Fibroblast of skin of back (primary cell): Measurements from ENCODE around the gene PRKAR2A.
A peak's percentile ranks its signal among the peaks of the same experiment; 100 is the strongest.
"Not testable (repeated sequence)": the region's sequence is repeated elsewhere in the genome, so short reads cannot be mapped to it uniquely, and the experiment has no call there.

ENCODE experiments used
- DNase-seq: peaks from one replicate; pipeline ENCODE4 v3.0.0-alpha.2; 2013

Gene PRKAR2A

GRCh38 chr3:48835650-48836366 lies 11.9 kb downstream of the PRKAR2A start:
- no peak for DNase-seq

DNA sequence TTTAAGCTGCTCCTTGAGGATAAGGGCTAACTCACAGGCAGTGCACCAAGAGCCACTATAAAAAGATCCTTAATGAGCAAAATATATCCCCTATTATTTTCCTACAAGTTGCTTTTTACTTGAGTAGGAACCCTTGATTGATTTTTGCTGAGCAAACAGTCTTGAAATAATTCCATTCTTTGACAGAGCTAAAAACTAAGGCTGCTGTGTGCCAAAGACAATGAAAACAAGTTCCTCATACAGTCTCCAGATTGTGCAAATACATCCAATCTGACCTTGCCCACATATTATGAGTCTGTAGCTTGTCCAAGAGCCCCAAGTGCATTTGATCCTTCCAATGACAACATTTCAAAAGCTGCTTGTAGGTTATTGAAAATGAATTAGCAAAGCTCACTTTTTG lies 15.0 kb downstream of the PRKAR2A start:
- no peak for DNase-seq

DNA sequence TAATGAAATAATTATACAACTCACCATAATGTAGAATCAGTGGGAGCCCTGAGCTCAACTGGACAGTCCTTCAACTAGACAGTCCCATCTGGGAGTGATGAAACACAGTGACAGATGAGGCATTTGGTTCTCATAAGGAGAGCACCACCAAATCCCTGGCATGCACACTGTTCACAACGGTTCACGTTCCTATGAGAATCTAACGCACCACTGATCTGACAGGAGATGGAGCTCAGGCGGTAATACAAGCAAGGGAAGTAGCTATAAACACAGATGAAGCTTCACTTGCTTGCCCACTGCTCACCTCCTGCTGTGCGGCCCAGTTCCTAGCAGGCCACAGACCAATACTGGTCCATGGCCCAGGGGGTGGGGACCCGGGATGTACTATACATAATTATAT lies 17.0 kb downstream of the PRKAR2A start:
- no peak for DNase-seq

DNA sequence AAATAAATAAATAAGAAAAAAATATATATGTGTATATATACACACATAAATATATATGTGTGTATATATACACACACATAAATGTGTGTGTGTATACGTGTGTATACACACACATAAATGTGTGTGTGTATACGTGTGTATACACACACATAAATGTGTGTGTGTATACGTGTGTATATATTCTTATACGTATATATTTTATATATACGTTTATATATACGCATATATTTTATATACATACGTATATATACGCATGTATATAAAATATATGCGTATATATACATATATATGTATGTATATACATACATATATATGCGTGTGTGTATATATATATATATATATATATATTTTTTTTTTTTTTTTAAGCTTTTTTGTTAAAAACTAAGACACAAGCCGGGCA lies 18.1 kb downstream of the PRKAR2A start:
- DNase-seq, result not testable (repeated sequence)

DNA sequence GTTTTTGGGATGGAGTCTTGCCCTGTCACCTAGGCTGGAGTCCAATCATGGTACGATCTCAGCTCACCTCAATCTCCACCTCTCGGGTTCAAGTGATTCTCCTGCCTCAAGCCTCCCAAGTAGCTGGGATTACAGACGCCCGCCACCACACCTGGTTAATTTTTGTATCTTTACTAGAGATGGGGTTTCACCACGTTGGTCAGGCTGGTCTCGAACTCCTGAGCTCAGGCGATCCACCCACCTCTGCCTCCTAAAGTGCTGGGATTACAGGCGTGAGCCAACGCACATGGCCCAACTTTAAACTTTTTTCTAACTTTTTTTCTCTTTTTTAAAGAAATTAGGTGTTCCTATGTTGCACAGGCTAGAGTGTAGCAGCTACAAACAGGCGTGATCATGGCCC lies 19.8 kb downstream of the PRKAR2A start:
- not testable (repeated sequence) for DNase-seq

DNA sequence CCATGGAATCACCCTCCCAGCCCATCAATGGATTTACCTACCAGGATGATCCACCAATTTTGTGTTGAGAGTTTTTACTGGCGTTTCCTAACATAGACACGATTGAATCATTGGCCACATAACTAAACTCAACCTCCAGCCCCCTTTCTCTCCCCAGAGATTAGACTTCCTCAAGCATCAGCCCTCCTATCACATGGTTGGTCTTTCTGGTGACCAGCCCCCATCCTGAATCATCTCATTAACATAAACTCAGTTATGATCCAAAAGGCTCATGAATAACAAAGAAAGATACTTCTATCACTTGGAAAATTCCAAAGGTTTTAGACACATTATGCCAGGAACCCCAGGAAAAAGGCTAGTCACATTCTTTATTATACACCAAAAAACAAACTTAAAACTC lies 21.2 kb downstream of the PRKAR2A start:
- DNase-seq, result peak; percentile 98

DNA sequence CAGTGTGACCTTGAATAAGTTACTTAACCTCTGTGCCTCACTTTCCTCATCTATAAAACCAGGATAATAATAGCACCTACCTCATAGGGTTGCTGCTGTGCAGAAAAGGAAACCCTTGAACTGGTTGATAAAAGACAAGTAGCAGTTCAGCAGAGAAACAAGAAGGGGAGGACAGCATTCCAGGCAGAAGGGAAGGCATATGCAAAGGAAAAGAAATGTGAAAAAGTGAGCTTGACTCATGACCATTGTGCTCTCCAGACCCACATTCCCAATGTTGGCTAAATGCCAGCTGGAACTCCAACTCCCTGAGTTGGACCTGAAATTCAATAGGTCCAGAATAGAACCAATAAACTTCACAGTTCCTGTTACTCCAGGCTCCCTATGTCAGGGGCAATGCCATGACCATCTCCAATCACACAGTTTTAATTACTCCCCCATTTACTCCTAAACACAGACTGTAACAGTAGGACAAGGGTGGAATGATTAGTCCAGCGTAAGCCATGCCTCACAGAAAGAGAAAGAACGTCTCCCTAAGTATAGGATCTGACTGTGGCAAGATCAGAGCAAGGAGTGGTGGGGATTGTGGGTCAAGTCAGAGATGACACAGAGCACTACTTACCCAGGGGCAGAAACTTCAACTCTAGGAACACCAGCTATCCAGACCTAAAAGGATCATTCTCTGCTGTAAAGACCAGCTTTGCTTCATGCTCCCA lies 26.9 kb downstream of the PRKAR2A start:
- peak; percentile 53 for DNase-seq

DNA sequence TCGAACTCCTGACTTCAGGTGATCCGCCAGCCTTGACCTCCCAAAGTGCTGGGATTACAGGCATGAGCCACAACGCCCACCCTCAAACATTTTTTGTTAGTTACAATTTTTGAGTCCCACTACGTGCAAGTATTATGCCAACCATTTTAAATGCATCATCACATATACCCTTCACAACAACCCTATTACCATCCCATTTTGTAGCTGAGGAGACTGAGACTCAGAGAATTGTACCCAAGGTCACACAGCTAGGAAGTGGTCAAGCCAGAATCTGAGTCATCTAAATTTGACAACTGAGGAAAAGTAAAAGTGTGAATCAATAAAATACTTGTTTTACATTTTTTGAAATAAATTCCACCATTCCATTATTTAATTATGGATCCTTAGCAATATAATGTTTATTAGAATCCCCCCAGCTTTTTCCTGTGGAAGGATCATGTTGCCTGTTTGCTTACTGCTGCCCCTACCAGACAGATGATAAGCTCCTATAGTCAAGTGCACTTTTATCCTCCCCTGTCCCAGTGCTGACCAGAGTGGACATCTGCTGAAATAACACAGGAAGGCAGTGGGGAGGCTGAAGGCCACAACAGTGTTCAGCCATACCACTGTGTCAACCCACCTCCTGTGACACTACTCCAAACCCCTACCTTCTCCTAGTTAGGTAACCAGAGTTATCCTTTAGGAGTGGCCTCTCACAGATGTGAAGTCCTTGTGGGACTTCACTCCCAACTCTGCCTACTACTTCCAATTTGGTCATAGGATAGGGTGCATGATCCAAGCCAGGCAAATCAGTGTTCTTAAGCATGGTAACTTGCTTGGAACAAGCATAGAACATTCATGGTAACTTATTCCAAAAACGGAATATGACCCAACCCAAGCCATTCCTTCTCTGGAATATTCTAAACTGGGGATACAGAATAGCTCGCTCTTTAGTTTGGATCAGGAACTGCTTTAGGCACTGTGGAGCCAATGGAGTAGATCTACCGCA lies 28.1 kb downstream of the PRKAR2A start:
- DNase-seq, result no peak

DNA sequence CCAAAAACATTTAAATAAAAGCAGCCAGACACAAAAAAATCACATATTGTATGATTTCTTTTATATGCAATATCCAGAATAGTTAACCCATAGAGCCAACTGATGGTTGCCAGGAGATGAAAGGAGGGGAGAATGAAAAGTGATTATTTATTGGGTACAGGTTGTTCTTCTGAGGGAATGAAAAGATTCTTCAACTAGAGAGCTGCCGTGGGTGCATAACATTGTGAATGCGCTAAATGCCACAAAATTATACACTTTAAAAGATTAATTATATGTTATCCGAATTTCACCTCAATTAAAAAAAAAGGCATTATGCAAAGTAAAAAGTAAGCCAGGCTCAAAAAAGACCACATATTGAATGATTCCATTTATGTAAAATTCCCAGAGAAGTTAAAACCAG lies 36.1 kb downstream of the PRKAR2A start:
- no peak for DNase-seq

GRCh38 chr3:48804930-48805329 lies 42.7 kb downstream of the PRKAR2A start:
- no peak for DNase-seq

DNA sequence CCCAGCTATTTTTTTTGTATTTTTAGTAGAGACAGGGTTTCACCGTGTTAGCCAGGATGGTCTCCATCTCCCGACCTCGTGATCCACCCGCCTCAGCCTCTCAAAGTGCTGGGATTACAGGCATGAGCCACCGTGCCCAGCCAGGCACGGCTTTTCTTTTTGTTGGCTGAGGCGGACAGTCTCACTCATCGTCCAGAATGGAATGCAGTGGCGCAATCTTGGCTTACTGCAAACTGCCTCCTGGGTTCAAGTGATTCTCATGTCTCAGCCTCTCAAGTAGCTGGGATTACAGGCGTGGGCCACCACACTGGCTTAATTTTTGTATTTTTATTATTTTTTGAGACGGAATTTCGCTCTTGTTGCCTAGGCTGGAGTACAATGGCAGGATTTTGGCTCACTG lies 46.8 kb downstream of the PRKAR2A start:
- peak; percentile 12 for DNase-seq

- no peak for DNase-seq
These were observed 48.7 kb downstream of the PRKAR2A start for GRCh38 chr3:48798998-48799397.

GRCh38 chr3:48797626-48798025 lies 50.0 kb downstream of the PRKAR2A start:
- no peak for DNase-seq

DNA sequence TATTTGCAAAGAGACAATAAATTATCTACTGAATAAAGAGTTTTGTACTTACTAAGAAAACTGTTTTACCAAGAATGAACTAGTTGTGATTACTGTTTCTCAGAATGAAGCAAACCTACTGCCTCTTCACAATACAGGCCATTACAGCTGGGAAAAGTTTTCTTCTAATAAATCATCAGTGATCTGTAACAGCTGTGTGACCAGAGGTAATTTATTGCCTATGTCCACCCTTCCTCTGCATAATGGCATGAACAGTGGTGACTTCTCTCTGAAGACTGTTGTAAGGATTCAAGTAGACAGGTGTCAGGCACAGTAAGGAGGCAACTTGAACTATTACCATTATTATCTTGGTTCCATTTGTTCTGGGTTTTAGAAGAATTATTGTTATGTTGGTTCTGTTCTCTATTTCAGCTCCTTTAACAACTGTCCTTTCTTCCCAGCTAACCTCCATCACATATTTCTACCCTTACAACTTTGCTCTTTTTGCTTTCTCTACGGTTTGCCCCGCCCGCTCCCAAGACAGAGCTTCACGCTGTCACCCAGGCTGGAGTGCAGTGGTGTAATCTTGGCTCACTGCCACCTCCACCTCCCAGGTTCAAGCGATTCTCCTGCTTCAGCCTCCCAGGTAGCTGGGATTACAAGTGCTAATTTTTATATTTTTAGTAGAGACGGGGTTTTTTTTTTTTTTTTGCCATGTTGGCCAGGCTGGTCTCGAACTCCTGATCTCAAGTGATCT lies 51.5 kb downstream of the PRKAR2A start:
- no peak for DNase-seq

- not testable (repeated sequence) for DNase-seq
These were observed 54.2 kb downstream of the PRKAR2A start for GRCh38 chr3:48793484-48793883.

- DNase-seq, result no peak
These were observed 58.0 kb downstream of the PRKAR2A start for GRCh38 chr3:48789665-48790064.

GRCh38 chr3:48788544-48789162 lies 59.0 kb downstream of the PRKAR2A start:
- DNase-seq, result no peak

- DNase-seq, result peak; percentile 77
These were observed 63.1 kb downstream of the PRKAR2A start for GRCh38 chr3:48784426-48785120.

DNA sequence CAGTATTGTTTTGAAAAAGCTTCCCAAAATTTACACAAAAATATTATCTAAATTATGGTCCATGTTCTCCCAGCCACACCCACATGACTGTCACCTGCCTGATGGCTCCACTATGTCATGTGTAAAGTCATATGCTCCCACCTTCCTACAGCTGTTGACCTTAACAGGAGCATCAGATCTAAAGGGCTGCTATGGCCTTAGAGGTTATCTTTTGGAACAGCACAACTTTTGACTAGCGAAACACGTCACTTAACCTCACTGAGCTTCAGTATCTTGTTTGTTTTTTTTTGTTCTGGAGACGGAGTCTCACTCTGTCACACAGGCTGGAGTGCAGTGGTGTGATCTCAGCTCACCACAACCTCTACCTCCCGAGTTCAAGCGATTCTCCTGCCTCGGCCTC lies 64.4 kb downstream of the PRKAR2A start:
- DNase-seq, result no peak

- DNase-seq, result no peak
These were observed 65.6 kb downstream of the PRKAR2A start for GRCh38 chr3:48782046-48782445.

DNA sequence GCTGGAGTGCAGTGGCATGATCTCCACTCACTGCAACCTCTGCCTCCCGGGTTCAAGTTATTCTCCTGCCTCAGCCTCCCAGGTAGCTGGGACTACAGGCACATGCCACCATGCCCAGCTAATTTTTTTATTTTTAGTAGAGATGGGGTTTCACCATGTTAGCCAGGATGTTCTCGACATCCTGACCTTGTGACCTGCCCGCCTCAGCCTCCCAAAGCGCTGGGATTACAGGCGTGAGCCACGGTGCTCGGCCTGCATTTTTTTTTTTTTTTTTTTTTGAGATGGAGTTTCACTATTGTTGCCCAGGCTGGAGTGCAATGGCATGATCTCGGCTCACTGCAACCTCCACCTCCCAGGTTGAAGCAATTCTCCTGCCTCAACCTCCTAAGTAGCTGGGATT lies 69.1 kb downstream of the PRKAR2A start:
- DNase-seq, result not testable (repeated sequence)
